ENCODE results near the gene ZNF440.
"Not testable (repeated sequence)": the region's sequence is repeated elsewhere in the genome, so short reads cannot be mapped to it uniquely, and the experiment has no call there.

- TF ChIP-seq ZFX, EZH2 (IDR thresholded peaks at IDR 0.05): not testable (repeated sequence)
These were observed 15.1 kb downstream of the ZNF440 start for GRCh38 chr19:11828957-11829876.
